ENCODE measurements around the gene SEMA6A.

The SEMA6A gene

DNA sequence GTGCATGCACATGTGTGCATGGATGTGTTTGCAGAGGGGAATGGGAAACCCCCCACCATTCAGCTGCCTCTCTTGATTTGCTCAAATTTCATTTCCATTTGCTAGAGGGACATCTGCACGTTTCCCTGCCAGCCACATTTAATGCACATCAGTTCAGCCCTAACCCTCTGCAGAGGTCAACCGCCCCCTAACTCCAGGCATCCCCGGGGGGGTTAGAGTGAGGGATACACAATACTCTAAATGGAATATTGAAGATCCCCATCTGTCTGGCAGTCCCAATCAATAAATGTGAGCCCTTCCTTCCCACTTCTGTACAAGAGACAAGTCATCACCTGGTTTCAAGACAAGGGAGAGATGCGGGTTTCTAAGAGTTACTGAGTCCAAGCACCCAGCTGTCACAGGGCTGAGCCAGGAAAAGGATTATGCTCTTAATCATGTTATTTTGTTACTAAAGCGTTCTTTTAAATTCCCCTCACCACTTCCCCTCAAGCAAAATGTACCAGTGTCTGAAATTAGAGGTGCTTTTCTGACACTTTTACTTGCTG, 134.1 kb downstream of the SEMA6A start:
- DNase-seq (ENCODE audit: low spot score), result no peak

DNA sequence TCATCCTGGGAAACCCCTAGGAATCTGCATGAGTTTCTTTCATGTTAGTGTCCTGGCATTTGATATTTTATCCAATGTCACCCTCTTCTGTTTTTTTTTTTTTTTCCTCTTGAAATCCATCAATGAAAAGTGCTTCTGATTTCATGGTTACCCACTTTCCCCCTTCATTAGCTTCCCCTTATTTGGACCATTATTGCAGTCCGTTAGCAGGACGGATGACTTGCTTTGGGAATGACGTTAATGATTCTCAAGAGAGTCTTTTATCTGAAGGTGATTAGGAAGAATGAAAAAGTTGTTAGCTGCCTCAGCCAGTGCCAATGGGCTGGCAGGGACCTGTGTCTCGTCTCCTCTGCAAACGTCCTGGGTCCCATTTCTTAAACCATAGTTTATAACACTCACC, 134.7 kb downstream of the SEMA6A start:
- no peak for DNase-seq (ENCODE audit: low spot score)

DNA sequence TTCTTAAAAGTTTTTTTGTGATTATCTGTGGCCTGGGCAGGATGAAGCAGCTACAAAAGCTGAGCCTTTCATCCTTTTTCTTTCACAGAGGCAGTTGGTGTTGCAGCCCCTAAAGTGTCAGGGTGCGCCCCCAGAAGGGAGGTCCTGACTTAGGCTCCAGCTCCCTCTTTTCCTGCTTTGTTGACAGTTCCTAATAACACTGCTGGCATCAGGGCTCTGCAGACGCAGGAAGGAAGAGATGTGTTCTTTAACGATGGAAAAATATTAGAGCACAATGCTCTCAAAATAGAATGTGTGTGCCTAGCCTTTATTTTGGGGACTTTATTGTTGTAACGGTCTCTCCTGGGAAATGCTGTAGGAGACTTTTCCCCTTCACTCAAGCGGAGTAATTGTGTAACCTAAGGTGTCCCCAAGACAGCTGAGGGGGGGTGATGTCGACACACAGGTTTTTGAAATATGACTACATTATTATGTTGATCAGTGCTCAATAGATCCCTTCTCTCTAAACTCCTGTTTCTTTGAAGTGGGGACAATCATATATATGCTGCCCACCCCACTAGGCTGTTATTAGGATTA, 135.6 kb downstream of the SEMA6A start:
- DNase-seq (ENCODE audit: low spot score), result no peak

DNA sequence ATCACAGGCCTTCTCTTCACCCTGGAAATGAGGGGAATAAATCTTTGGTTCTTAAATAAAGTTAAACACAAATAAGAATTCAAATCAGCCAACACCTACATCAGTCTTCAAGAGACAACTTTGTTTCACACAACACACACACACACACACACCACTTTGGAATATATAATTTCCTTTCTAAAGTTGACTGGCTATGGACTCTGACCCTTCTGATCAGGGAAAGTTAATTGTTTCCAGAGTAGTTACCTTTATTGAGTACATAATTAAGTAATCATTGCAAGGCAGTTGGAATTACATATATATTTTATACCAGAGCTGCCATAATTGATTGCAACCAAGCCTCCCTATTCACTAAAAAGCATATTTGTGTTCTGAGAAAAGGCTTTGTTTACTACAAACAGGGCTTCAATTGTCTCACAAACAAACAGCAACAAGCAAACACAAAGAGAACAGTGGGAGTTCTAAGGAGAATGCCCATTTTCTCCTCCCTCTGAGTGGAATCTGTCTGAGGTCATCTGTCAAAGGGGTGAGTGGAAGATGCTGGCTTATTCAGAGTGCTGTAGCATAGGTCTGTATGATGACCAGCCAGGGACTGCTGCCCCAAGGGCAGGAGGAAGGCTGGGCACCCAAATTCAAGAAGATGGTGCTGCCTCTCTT, 136.6 kb downstream of the SEMA6A start:
- DNase-seq (ENCODE audit: low spot score), result no peak

DNA sequence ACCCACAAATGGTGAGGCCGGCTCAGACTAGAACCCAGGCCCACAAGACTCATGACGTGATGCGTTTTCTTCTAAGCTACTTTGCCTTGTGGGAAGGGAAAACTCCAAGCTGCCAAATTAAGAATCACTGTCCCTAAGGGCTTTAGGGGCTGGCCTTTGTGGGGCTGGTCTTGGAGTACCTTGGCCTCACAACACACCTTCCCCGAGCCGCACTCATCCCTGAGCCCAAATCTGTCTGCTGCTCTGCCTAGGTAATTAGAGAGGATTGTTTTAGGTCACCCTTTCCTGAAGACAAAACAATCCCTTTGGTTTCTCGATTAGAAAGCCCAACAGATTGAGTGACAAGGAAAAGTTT, 137.3 kb downstream of the SEMA6A start:
- DNase-seq (ENCODE audit: low spot score), result no peak

DNA sequence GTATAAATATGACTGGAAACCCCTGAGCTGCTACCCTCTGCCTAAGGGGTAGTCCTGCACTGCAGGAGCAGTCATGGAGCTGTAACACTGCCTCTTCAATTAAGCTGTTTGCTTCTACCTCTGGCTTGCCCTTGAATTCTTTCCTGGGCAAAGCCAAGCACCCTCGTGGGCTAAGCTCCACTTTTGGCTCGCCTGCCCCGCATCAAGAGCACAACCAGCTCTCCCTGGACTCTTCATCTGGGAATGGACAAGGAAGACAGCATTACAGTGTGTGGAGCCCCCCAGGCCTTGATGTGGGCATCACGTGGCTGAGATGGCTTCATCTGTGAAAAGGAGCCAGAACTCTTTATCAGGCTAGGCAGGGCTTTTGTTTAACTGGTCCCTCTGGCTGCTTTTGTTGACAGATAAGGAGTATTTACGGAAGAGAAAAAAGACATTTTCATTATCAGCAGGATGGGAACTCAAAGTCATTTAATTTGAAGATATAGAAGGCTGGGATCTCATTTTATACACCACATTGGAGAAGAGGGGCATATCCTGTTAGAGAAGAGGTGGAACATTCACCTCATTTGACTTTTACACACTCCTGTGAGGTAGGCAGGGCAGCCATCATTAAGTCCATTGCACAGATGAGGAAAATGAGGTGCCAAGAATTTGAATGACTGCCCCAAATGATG, 137.8 kb downstream of the SEMA6A start:
- DNase-seq (ENCODE audit: low spot score), result no peak

DNA sequence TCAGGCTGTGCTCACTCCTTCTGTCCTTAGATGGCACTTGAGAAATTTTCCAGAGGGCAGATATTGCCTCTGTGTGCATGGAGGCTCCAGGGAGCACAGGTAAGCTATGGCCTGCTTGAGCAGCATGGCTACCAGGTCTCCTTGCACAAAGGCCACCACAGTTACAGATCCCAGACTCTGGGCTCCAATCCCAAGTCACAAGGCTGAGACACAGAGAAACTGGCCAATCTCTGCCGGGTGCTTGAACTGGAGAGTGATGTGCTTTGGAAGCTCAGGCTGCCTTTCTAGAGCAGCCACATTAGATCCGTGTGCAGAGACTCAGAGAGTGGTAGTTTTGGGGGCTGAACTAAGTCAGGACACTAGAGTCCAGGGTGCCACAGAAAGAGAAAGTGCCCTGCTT, 145.7 kb downstream of the SEMA6A start:
- no peak for DNase-seq (ENCODE audit: low spot score)

DNA sequence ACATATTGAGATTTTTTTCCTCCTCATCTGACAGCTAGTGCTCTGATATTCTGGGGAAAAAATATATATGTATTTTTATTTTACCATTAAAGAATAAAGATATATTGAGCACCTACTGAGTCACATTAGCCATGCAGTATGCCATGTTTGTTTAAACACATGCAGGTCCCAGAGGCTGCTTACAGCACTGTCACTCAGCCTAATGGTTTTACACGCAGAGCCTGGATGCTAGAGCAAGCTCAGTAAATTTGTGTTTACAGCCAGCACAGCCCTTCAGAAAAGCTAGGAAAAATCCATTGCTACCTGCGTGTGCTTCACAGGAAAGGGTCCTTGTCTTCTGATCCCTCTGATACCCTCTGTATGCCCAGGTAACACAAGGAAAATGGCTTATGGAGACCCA, 146.2 kb downstream of the SEMA6A start:
- DNase-seq (ENCODE audit: low spot score), result no peak

DNA sequence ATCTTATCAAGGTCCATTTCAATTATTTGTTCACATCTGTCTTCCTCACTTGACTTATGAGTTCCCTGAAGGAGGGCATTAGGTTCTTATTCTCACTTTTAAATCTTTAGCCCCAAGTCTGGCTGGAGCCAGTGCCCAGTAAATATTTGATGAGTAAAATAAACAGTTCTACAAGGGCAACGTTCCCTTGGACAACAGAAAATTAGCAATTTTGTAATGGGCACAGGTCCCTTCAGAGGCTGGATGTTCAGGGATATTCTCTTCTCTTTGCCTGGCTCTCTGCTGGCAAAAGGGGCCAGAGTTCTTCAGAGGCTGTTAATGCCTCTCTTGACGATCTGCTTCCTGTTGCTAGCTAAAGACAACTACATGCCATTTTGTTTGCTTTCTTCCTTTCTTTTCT, 149.7 kb downstream of the SEMA6A start:
- no peak for DNase-seq (ENCODE audit: low spot score)

DNA sequence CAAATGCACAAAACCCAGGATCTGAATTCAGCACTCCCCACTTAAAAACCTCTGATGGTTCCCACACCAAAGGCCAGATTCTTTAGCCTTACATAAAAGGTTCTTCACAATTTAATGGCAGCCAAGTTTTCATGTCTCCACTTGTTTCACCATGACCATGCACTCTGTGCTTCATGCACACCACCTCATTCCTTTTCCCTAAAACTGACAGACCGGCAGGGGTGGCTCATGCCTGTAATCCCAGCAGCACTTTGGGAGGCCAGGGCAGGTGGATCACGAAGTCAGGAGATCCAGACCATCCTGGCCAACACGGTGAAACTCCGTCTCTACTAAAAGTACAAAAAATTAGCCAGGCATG, 150.4 kb downstream of the SEMA6A start:
- no peak for DNase-seq (ENCODE audit: low spot score)

DNA sequence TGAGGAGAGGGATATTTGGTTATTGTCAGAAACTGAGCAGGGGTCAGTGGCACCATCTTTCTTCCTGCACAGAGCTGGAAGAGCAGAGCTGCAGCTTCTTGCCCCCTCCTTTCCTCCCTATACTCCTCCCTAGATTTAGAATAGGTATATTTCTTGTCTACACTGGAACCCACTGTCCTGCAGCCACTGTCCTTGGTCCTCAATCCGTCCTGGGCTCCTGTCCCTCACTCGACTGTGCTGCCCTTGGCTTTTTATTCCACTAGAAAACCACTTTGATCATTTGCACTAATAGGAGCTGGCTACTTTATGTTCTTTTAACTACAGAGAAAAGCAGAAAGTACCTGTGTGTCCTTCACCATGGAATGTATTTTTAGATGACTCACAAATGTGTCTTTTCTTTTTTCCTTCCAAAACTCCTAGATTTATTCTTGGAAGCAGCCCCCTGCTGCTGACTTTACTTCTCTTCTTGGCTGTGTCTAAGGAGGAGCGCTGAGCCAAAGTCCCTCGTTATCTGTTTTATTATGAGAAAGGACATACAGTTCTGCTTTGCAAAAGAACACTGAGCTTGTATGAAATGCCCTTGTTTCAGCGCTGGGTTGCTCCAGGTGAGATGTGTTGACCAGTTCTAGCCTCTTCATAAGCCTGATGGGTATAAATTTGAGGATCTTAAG, 150.9 kb downstream of the SEMA6A start:
- DNase-seq (ENCODE audit: low spot score), result no peak

DNA sequence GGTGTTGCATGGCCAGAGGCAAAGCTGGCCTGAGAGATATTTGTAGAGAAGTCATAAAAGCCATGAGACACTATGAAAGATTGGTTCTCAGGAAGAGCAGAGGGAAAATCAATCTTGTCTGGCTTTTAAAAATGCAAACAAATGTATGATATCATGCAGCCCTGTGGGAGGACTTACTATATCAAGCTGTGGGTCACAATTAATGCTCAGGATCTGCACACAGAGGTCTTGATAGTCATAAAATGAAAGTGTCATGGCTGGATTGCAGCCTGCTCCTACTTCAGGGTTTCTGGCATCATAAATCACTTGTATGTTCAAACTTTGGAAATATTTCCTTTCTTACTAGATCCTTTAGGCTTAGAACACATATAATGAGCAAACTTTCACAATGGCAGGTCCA, 151.5 kb downstream of the SEMA6A start:
- no peak for DNase-seq (ENCODE audit: low spot score)

DNA sequence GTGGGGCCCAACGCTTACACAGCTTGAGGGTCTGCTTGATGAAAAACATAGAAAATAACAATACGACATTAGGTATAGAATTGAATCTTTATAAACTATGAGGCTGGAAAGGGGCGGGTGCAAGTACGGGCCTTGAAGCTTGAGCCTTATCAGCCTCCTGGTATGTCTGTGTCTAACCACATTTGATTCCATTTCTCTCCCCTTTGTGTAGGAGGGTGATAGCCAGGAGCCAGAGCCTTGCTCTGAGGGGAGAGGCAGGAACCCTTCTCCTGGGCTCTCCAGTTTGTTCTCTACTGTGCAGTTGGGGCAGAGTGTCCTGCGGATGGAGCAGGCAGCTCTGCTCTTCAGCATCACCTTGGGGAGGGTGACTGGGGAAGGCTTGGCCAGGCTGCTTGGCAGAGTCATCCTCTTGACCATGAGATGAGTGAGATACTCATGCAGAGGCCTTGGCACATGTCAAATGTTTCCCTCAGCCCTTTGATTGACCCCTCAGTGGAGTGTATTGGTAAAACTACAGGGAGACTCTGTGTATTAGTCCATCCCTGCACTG, 153.5 kb downstream of the SEMA6A start:
- DNase-seq (ENCODE audit: low spot score), result no peak

DNA sequence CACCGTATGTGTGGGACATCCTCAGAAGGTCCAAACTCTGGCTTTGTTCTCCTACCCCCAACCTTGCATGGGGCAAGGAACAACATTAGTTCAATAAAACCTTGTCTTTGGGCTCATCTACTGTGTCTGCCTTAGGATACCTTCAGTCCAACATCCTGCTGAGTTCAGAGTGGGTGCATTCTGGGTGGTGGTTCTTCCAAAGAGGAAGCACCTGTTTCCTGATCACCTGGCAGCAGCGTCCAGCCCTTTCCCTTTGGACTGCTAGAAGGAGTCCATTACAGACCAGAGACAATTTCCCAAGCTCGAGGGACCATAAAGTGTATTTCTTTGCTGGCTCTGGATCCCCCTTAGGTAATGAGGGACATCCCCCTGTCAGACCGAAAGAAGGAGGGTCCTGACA, 154.1 kb downstream of the SEMA6A start:
- DNase-seq (ENCODE audit: low spot score), result no peak

DNA sequence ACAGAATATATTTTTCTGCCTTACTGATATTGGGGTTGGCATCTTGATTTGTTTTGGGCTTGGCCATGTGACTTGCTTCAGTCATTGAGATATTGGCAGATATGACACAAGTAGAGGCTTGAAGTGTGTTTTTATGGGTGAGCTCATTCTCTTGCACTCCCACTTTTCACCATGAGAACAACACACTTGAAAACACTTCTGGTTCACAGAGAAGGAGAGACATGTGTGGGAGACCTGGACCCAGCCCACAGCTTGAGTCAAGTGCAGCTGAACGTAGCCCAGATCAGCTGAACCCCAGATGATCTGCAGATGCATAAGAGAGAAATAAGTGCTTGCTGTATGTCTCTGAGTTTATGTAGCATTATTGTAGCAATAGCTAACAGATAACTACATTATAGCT, 155.4 kb downstream of the SEMA6A start:
- no peak for DNase-seq (ENCODE audit: low spot score)

DNA sequence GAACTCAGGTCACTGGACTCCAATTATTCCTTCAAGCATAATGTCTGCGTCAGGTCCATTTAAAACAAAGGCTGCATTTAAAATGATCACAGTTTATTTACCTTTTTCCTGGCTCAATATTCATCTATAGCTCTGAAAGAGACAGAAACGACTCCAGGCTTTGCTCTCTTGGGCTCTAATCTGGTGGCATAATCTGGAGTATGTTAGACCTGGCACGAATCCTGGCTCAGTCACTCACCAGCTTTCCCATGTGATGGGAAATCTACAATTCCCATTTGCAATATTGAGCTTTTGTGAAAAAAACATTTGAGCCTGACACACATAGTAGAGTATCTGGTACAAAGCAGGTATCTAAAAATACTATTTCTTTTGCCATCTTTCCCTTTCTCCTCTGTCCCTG, 155.8 kb downstream of the SEMA6A start:
- DNase-seq (ENCODE audit: low spot score), result no peak

DNA sequence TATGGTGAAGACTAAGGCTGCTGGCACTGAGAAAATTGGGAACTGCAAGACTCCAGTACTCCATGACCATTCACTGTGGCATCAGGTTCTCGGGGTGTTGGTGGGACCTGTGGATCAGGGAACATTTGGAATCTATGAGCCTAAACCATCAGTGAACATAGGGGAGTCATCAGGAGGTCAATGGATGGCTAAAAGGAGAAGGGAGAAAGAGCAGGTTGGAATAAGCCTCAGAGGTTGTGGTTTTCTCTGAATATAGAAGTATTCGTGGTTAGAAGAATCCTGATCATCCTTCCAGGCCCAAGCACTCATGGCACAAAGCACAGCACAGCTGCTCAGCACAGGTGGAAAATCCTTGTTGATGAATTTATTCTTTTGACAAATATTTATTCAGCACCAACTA, 156.6 kb downstream of the SEMA6A start:
- DNase-seq (ENCODE audit: low spot score), result no peak

DNA sequence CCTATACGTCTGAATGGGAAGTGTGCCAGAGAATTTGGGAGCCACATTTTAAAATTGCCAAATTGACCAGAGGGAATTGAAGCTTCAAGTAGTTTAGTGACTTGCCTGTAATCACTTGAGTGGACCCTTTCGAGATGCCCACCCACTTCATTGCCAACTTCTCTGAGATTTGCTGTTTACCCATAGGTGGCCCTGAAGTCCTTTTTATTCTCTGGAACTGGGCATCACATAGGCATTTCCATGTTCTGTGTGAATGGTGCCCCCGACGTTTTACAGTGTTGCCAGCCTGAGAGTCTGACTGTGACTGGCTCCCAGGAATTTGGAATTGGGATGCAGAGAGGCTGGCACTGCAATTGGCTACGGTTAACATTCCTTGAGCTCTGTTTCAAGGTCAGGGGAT, 158.6 kb downstream of the SEMA6A start:
- DNase-seq (ENCODE audit: low spot score), result no peak

DNA sequence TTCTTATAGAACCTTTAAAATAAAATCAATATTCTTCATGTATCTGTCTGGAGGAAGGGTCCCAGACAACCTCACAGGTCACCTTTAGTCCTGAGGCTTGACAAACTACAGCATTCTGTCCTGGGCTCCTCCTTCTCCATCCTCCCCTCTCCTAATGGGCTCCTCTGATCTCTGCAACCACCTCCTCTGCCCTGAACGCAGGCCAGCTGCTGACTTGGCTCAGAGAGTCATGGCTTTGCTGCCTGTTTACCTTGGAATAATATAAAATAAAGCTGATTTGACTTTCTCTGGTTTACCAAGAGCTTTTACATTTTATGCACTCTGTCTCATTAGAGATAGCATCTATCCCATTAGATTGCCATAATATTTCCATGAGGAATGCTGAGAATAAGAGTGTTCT, 159.4 kb downstream of the SEMA6A start:
- DNase-seq (ENCODE audit: low spot score), result no peak

DNA sequence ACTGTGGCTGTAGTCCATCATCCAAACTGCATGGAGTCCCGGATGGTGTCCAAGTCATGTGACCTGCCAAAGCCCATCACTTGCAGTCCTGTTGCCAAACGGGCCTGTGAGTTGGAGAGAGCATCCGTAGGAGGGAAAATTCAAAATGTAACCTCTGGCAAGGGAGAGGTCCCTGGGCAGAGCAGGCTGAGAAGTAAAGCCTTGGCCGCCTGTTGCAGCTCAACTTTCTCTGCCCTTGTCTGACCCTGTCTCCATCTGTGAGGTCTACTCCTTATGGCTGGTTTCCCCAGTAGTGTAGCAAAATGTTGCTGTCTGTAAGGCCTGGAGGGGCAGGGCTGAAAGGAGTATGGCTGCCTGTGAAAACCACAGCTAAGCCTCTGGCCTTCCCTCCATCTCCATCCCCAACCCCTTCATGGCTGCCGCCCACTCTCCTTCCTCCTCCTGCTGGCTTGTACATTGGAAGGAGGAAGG, 163.5 kb downstream of the SEMA6A start:
- no peak for DNase-seq (ENCODE audit: low spot score)

DNA sequence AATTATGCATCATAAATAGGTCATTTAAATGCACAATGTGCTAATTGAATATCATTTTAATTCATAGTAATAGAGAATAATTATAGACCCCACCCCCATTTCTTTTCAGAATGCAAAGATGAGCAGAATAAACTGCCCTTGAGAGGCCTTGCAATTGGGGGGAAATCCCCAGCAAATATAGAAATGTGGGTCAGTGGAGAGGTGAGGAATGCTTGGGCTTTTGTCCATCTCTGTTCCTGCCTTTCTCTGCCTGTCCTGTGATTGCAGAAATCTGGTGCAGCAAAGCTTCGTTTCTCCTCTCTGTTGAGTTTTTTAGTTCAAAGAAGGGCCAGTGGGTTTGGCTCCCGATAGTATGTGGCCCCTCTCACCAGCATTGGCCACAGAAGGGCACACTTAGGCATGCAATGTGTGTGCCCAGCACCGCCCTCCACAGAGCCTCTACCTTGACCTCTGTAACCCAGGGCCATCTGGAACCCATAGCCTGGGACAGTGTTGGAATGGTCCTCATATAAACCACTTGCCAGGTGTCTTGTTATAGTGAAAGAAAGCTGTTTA, 164.2 kb downstream of the SEMA6A start:
- no peak for DNase-seq (ENCODE audit: low spot score)

DNA sequence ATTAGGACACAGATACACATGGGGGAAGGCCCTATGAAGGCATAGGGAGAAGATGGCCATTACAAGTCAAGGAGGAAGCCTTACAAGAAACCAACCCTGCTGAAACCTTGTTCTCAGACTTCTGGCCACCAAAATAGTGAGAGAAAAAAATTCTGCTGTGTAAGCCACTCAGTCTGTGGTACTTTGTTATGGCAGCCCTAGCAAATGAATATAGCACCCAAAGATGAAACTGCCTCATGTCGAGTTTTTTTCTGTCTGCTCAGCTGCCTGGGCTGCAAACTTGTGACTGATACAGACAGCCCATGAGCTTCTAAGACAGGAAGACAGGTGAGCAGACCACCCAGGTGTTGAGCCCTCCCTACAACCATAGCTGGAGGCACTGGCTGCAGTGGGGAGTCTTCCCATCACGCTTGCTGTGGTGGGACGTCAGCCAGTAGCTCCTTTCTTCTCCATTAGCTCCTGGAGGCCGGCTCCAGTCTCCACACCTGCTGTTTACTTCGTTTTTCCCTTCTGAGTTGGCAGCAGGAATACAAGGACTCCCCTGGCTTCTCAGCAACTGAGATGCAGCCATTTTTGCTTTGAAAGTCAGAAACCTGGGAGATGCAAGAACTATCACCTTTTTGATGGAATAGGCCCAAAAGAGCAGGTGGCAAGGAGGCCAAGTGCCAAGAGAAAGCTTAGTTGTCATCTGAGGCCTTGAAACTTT, 164.9 kb downstream of the SEMA6A start:
- DNase-seq (ENCODE audit: low spot score), result no peak

Data from RKO (cell line).